GM18868 (cell line): Measurements from ENCODE around the gene OR52N1.
A peak's percentile ranks its signal among the peaks of the same experiment; 100 is the strongest.

Source experiments
- ATAC-seq: cut with Tn5 transposase; IDR thresholded peaks from one replicate; pipeline ENCODE4 v1.9.1; 2021; ENCODE audit warnings: mild to moderate bottlenecking, moderate library complexity; ENCODE audit not compliant: unreplicated experiment

OR52N1 gene

DNA sequence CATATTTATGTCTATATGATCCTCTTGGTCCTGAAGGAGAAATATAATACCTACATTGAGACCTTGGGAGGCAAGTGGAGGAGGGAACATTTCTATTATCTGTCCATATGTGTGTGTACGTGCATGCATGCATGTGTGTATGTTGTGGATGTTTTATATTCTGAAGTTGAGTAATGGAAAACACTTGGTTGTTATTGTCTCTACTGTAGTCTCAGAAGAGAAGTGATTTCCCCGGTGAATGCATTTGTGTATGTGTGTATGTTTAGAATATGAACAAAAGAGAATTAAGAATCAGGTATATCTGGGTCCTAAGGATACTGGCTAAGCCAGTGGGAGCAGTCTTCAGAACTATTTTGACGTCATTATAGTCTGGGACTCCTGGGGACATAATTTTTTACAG lies at the start of gene OR52N1:
TSS of gene OR52N1 (minus strand) at position 101 of the 400 bp plus-strand sequence. CDS start 2,449 bp downstream, outside the sequence.
- no peak for ATAC-seq

- no peak for ATAC-seq
Observed at GRCh38 chr11:5837695-5838094, 46.6 kb upstream of the OR52N1 start.

DNA sequence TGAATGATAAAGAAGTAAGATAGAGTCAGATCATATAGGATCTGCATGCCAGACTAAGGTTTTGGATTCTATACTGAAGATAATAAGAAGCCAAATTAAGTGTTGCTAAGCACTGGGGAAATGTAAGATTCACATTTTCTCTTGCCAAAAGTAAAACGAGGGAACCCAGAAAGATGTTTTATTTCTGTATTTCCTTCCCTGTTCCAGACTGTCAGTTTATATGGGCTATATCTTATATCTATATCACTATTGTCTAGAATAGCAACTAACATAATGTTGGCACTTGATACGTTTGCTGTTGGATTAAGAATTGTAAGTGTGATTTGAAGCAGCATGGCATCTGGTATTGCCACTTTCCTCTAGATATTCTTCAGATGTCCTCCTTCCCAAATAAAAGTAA lies 42.4 kb upstream of the OR52N1 start:
- ATAC-seq = no peak

GRCh38 chr11:5831196-5831829 lies 40.2 kb upstream of the OR52N1 start:
- ATAC-seq = no peak

GRCh38 chr11:5818245-5818886 lies 27.3 kb upstream of the OR52N1 start:
- peak; percentile 69 for ATAC-seq

DNA sequence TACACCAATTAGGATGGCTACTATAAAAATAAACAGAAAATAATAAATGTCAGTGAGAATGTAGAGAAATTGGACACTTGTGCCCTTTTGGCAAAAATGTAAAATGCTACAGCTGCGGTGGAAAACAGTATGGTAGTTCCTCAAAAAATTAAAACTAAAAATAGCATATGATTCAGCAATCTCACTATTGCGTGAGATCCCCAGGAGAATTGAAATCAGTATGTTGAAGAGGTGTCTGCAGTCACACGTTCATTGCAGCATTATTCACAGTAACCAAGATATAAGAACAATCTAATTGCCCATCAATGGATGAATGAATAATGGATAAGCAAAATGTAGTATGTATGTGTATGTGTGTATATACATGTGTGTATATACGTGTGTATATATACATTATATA lies 24.5 kb upstream of the OR52N1 start:
- ATAC-seq = peak; percentile 39

- ATAC-seq = no peak
Observed at GRCh38 chr11:5809905-5810795, 19.1 kb upstream of the OR52N1 start.

- no peak for ATAC-seq
Observed at GRCh38 chr11:5809122-5809519, 18.1 kb upstream of the OR52N1 start.

DNA sequence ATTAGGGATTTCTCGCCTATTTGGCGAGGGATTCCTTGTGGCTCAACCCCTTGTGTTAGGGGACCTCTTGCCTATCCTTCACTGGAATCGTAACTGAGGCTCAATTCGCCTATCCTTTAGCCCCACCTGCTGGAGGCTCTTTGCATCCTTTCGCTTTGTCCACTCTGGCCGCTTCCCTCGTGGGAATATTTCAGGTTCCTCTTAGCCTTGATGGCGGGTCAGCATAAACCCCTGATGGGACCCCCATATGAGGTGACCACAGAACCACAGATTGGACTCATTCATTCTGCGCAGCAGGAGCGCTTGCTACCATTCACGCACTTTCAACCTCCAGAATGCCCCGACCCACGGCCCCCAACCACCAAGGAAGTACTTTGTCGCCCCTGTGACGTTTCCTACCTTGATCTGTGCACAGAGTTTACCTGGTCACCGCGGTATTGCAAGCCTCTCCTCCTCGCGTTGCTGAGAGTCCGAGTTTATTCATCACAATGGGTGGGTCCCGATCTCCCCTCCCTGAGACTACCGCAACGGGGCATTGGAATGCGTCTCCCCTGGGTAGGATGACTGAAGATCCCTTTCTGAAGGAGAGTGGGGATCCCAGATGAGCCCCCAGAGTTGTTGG lies 17.5 kb upstream of the OR52N1 start, which contains the start of gene OR52N2:
TSS of gene OR52N2 (plus strand) at position 425 of the 622 bp plus-strand sequence. CDS start 11,412 bp downstream, outside the sequence.
- ATAC-seq = peak; percentile 95

DNA sequence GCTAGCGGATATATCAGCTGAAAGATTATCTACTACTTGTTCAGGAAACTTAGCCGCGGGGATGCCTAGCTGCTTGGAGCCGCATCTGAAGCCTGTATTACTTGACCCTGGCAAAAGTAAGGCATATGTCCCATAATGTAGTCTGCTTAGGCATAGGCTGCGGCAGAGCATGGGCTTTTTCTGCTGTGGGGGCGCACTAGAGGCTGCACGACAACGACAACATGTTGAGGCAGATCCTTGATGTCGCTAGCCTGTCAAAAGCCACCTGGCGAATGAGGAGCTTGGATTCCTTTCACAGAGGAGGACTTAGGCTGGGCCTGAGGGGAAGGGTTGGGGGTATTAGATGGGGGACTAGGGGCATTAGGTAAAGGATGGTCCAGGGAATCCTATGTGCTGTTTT lies 16.5 kb upstream of the OR52N1 start:
- ATAC-seq = no peak

DNA sequence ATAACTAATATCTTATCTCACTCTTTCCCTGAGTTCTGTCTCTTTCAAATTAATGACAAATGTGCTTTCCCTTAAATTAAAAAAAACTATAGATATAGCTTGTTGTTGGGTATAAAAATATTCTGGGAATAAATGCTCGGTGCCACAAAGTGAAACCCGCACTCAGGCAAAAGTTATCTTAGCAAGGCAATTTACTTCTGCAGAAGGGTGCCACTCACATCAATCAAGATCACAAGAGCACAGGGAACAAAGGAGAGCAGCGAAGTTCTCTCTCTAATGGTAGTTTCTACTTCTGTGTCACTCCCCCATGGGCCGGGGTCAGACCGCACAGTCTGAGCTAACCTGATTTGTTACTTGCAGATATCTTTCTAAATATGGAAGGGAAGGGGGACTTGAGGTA lies 12.9 kb upstream of the OR52N1 start:
- no peak for ATAC-seq

- no peak for ATAC-seq
Observed at GRCh38 chr11:5796541-5796940, 5.5 kb upstream of the OR52N1 start.

- ATAC-seq = no peak
Observed at GRCh38 chr11:5783255-5783654, 7.8 kb downstream of the OR52N1 start, which contains the start of gene OR52N5. Gene OR52N5 (minus strand): TSS chr11:5783355. CDS start chr11:5778634, 4,721 bp downstream.

- no peak for ATAC-seq
Observed at GRCh38 chr11:5767056-5767455, 24.0 kb downstream of the OR52N1 start.

GRCh38 chr11:5753943-5754342 lies 37.1 kb downstream of the OR52N1 start, which contains the start of gene OR52N4:
Gene OR52N4 (plus strand): TSS chr11:5754243. CDS start chr11:5754741, 498 bp downstream.
- no peak for ATAC-seq

- ATAC-seq = no peak
Observed at GRCh38 chr11:5749836-5750235, 41.2 kb downstream of the OR52N1 start.

DNA sequence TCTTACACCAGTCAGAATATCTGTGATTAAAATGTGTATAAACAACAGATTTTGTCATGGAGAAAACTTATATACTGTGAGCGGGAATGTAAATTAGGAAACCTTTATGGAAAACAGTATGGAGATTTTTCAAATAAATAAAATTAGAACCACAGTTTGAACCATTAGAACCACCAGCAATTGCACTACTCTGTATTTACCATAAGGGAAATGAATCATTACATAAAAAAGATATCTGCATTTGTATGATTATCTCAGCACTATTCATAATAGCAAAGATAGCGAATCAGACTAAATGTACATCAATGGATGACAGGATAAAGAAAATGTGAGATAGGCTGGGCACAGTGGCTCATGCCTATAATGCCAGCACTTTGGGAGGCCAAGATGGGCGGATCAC lies 44.5 kb downstream of the OR52N1 start:
- ATAC-seq = no peak

- ATAC-seq = no peak
Observed at GRCh38 chr11:5738431-5738830, 52.6 kb downstream of the OR52N1 start.

GRCh38 chr11:5737670-5738392 lies 53.2 kb downstream of the OR52N1 start:
- ATAC-seq = no peak

DNA sequence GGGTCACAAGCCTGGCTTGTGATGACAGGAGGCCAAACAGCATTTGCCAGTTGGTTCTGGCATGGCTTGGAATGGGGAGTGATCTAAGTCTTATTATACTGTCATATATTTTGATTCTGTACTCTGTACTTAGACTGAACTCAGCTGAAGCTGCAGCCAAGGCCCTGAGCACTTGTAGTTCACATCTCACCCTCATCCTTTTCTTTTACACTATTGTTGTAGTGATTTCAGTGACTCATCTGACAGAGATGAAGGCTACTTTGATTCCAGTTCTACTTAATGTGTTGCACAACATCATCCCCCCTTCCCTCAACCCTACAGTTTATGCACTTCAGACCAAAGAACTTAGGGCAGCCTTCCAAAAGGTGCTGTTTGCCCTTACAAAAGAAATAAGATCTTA lies 54.0 kb downstream of the OR52N1 start:
- ATAC-seq = no peak
